NCI-H524 (cell line): ENCODE data around the gene TMEM190.

Experiments used
- DNase-seq, 2 experiments: peaks; one replicate each; lab custom pipeline; 2025; lab: John Stamatoyannopoulos, UW

TMEM190 gene

DNA sequence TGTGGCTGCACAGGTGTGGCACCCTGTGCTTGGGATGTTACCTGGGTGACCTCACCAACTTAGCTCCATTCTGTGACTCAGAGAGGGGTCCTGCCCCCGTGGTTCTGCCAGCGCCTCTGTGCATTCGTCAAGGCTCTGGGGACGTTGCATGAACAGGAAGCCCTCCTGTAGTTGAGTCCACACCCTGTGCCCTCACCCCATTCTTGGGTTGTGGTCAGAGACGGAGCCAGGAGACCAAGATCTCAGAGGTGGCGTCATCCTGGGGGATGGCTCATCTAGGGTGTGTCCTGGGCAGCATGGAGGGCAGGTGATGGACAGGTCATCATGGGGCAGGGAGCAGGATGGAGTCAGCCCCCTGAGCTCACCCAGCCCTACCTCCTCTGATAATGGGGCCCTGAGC, 24.6 kb upstream of the TMEM190 start:
- no peak for DNase-seq

DNA sequence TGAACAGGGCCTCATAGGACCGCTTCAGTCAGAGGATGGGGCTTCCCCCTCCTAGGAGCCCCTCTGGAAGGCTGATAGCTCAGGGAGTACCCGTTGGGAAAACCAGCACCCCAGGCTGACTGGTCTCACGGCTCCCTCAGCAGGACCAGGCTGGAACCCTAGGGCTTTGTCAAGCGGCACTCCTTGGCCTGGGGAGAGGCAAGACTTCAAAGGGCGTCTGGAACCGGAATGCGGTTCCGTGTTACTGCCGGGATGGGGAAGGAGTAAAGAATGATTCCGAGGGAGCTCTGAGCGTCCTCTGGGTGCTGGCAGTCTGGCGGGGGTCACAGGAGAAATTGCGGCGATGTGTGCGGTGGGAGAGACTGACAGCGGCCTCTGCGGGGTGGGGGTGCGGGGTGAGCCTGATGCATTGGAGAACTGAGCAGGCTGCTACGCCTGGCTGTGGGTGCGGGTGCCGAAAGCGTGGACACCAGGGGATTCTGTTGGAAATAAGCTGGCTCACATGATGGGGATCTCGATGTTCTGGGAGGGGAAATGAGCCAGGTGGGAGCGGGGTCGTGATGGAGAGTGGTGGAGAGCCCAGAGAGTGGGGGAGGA, 24.0 kb upstream of the TMEM190 start:
- no peak for DNase-seq

DNA sequence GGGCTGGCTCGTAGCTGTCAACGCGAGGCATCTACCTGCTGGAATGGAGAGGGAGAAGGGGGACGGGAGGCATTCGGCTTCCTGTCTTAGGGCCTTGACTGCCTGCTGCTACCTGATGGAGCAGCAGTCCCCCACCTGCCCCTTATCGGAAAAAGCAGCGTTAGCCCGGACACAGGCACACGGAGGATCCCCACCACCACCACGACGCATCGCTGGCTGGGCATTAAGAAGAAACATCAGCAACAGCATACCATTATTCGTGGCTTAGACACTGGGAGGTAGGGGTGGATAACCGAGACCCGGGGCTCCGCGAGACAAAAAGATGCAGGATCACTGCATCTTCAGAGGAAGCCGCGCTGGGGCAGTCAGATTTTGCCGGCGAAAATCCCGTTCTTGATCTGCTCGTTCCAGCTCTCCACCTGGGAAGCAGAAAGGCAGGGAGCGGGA, 23.2 kb upstream of the TMEM190 start:
- DNase-seq, result no peak

DNA sequence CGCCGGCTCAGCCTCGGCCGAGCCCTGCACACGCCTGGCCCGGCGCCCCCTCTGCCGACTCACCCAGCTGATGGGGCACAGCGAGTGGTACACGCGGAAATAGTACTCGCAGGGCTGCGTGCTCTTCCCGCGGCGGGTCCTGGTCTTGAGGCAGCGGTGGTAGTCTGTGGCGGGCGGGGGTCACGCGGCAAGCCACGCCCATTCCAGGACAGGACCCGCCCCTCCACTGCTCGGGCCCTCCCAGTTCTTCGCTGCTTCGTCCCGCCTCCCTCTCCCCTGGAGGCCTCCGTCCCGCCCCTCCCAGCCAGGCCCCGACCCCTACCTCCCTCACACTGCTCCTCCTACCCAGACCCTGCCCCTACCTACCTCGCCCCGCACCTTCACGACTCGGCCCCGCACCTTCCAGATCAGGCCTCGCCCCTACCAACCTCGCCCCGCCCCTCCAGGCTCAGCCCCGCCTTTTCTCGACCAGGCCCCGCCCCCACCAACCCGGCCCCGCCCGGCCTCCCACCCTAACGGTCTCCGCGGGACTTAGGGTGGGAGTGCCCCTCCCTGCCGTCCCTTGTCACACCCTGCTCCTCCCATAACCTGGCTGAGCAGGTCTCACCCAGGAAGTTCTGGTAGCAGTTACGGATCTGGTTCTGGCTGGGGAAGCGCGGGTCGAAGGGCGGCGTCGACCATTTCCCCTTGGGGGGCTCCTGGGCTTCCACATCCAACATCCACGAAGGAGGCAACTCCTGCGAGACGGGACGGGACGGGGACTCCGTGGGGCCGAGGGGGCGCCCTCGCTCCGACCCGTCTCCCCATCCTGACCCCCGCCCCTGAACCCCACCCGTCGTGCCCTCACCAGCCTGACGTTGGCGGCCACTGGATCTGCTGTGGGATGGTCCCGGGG, 22.6 kb upstream of the TMEM190 start:
- peak in 1 of 2 experiments; percentile 60 for DNase-seq

DNA sequence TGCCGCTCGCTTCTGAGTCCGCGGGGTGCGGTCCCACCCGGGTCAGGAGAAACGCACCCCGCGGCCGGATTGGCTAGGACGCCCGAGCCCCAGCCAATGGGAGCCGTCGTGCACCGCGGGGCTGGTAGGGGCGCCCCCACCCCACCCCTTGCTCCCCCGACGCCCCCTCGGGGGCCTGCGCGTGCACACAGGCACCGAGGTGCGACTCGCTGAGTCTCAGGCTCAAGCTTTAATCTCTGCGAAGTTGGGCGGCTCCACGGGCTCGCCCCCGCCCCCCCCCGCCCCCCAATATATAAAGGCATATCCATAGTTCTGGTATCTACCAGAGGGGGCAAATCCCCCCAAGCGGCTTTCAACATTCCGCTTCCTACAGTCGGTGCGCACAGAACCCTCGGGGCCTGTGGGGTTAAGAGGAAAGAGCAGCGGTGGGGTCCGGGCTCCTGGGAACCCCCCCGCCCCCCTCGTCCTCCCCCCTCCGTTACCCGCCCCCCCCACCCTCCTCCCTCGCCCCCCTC, 21.9 kb upstream of the TMEM190 start, which contains the start of gene COX6B2:
Gene COX6B2, minus strand, starts transcription at position 22 of the 515 bp plus-strand sequence. CDS start 198 bp downstream, outside the sequence.
- DNase-seq, result no peak

DNA sequence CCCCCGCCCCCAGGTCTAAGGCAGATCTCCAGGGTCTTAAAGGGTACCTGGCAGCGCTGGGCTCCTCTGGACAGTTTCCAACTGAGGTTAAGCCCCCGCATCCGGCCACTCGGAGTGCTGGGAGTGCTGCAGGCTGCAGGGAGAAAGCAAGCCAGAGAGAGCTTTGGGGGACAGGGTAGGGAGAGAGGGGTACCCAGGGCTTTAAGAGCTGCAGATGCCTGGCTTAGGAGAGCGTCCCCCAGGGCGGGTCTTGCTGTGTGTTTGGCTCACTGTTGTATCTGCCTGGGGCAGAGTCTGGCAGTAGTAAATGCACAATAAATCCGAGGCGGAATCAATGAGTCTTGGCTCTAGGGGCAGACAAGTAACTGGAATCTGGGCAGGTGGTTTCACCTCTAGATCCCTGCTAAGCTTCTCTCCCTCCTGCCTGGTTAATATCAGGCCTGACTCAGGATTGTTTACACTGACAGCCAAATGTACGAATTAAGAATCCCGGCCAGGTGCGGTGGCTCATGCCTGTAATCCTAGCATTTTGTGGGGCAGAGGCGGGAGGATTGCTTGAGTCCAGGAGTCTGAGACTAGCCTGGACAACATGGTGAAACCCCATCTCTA, 21.3 kb upstream of the TMEM190 start:
- peak in 1 of 2 experiments; percentile 25 for DNase-seq

DNA sequence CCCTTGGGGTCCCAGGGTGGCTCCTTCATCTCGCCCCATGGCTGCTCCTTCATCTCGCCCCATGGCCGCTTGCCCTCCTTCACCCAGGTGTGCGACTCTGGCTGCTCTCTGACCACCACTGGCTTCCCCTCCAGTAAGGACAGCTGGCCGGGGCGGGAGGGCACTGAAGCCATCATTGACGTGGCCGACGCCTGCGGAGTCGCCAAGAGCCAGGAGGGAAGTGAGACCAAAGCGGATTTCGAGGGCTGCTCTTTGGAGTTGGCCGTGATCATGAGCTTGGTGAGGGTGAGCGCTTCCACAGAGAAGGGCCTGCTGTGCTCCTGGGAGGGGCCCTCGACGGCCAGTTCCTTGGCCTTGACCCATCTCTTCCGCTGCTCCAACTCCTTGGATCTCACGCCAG, 18.1 kb upstream of the TMEM190 start:
- DNase-seq, result no peak

DNA sequence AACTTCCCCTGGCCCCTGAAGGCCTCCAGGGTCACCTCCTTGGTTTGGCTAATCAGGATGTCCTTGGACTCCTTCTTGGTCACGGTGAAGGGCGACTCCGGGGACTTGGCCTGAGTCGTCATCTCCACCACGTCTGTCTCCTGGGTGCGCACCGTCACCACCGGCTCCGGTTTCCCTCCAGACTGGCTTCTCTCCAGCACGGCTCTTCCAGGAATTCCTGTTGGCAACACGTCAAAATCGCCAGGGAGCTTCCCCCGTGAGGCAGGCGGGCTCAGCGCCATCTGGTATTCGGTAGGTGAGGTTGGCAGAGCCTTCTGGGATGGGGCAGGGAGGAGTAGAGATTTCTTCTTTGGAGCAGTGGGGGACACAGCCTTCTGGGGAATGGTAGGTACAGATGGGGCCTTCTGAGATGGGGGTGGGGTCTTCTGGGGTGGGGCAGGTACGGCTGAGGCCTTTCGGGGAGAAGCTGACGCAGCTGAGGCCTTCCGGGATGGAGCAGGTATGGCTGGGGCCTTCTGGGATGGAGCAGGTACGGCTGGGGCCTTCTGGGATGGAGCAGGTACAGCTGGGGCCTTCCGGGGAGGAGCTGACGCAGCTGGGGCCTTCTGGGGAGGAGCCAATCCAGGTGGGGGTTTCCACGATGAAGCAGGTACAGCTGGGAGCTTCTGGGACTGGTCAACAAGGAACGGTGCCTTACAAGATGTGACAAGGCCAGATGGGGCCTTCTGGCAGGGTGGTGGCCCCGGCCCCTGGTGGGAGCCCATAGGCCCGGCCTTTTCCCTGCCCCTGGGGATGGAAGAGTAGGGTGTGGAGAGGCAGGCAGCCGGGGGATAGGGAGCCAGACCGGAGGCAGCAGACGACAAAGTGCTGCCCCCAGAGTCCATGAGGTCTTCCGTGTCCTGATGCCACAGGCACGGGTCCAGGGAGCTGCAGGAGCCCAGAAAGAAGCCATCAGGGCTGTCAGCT, 17.4 kb upstream of the TMEM190 start:
- peak; percentile 73 to 89 for DNase-seq

DNA sequence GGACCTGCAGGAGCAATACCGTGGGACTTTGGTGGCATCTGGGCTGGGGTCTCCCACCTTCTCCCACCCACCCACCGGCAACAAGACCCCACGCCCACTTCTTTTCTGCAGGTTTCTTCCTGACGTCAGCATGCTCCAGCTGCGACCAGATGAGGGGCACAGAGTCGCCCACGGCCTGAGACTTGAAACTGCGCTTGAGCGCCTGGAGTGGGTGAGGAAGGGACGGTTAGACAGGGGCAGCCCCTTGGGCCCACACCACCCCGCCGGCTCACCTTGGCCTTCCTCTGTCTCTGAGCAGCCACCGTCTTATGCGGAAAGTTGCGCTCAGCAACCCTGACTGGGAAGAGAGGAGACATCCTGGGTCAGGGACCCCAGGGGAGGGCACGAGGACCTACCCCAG, 15.7 kb upstream of the TMEM190 start:
- DNase-seq, result no peak

DNA sequence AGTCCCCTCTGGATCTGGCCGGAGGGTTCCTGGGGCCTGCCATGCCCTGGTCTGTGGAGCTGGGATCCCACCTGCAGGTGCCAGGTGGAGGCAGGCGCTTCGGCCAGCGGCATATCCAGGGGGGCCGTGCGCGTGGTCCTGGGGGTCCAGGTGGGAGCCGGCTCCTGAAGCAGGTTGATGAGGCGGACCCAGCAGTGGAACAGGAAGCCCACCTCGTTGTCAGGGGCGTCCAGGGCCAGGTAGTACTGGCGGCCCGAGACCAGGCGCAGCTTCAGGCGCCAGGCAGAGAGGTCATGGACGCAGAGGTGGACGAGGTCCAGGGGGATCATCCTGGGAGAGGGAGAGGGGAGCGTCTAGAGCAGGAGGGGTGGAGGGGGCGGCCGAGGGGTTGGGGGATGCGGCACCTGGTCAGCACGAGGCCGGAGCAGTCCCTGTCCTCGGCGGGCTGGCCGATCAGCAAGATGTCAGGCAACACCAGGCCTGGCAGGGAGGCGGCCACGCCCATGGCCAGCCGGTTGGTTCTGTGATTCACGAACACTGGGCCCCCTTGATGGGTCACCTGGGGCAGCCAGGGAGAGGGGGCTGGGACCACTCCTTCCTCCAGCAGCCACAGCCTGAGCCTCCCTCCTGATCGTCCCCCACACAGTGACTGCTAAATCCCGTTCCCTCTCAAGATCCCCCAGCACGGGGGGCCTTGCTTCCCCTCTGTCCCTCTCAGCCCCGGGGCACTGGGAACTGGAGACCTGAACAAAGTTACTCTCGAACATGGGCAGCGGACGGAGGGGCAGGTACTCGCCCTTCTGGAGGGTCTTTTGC, 14.2 kb upstream of the TMEM190 start:
- DNase-seq, result no peak

DNA sequence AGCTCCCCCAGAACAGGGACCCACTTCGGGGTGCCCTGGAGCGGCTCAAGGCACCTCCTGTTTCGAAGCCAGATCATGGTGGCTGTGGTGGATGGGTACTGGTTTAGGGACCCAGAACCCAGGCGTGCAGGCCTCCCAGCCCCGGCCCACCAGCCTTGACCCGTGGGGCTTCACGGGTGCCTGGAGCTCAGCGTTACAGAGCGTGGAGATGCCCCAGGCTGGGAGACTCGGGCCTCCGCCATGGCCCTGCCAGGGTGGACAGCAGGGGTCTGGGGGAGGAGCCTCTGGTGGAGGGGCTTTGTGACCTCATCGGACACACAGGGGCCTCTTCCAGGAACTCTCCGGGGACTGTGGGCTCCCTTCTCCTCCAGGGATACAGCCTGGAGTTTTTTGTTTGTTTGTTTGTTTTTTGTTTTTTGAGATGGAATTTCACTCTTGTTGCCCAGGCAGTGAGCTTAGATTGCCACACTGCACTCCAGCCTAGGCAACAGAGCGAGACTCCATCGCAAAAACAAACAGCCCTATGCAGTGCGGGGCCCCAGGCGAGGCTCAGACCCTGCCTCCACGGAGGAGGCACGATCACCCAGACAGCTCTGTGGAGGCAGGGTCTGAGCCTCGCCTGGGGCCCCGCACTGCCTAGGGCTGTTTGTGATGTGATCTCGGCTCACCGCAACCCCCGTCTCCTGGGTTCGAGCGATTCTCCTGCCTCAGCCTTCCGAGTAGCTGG, 13.5 kb upstream of the TMEM190 start, which contains the start of gene GARIN5B:
Gene GARIN5B, minus strand, starts transcription at position 271 of the 727 bp plus-strand sequence. Its CDS starts 194 bp downstream, at position 77.
- DNase-seq, result no peak

DNA sequence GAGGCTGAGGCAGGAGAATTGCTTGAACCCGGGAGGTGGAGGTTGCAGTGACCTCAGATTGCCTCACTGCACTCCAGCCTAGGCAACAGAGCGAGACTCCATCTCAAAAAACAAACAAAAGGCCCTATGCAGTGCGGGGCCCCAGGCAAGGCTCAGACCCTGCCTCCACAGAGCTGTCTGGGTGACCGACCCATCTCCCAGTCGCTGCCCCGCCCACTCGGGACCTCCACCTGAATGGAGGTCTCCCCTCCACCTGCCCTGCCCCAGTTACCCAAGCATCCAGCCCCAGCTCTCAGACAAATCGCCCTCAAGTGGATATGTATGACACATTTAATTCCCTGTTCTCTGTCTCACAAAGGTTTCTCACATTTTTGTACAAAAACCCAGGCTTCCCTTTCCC, 11.4 kb upstream of the TMEM190 start:
- DNase-seq, result no peak

DNA sequence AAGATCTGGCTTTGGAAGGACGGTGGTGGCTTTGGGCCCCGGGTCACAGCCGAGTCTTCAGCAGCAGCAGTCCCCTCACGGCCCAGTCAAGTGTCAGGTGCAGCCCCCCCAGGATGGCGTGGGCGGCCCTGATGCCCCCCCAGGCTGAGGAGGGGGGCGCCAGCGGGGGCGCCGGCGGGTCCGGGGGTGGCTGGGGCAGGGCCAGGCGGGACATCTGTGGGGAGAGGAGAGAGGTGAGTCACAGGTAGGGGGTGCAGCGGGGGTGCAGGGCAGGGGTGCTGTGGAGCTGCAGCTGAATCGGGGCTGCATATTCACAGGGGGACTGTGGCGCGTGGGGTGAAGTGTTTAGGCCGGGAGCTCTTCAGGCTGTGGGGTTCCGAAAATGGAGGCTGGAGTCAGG, 10.7 kb upstream of the TMEM190 start:
- DNase-seq, result no peak

DNA sequence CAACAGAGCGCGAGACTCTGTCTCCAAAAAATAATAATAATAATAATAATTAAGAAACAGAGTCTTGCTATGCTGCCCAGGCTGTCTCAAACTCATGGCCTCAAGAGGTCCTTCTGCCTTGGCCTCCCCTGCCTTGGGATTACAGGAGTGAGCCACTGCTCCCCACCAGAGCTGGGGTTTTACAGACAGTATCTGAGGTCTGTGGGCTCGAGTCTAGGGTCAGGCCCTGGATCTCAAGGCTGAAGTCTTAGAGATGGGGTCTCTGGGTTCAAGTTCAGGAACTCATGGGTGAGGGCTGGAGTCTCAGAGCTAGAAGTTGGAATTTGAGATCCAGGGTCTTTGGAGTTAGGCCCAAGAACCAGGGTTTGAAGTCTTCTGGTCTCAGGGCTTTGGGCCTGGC, 9.8 kb upstream of the TMEM190 start:
- no peak for DNase-seq

DNA sequence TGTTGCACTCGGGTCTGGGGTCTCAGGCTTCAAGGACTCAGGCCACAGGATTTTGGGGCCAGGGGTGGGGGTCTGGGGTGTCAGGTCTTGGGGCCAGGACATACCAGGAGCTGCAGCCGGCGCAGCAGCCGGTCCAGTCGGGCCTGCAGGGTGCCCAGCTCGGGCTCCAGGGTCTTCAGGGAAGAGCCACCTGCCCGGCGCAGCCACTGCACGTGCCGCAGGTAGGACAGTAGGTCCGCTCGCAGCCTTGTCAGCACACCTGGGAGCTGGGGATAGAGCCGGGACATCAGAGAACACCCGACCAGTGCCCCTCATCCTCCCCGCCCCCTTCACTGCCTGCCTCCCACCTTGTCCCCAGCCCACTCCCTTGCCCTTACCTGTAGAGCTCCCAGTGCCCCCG, 8.5 kb upstream of the TMEM190 start:
- no peak for DNase-seq

DNA sequence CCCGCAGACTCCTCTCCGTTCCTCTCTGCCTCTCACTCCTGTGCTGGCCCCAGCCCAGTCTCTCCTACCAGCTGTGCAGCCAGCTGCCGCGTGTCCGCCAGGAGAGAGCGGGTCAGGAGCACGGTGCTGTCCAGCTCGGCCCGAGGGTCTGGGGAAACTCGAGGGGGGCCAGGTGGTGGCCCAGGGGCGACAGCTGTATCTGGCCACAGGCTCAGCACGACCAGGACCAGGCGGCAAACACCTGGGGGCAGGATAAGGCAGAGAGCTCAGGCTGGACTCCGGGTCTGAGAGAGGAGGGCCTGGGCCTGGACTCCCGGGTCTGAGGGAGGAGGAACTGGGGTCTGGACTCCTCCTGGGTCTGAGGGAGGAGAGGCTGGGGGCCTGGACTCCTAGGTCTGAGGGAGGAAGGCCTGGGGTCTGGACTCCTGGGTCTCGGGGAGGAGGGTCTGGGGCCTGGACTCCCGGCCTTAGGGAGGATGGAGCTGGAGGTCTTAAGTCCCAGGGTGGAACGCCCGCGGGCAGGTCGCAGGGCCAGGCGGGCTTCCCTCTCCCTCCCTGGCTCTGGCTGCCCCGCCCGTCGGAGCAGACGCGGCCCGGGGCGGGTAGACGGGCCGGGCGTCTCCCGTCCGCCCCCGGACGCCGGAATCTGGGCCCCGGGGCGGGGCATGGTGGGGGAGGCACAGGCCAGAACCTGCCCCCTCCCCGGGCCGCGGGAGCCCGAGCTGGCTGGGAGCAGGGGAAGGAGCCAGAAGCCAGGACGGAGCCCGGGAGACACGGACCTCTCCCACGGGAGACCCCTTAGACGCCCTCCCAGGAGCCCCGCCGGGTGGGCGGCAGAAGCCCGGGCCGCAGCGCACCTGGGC, 7.7 kb upstream of the TMEM190 start:
- peak in 1 of 2 experiments; percentile 41 for DNase-seq

DNA sequence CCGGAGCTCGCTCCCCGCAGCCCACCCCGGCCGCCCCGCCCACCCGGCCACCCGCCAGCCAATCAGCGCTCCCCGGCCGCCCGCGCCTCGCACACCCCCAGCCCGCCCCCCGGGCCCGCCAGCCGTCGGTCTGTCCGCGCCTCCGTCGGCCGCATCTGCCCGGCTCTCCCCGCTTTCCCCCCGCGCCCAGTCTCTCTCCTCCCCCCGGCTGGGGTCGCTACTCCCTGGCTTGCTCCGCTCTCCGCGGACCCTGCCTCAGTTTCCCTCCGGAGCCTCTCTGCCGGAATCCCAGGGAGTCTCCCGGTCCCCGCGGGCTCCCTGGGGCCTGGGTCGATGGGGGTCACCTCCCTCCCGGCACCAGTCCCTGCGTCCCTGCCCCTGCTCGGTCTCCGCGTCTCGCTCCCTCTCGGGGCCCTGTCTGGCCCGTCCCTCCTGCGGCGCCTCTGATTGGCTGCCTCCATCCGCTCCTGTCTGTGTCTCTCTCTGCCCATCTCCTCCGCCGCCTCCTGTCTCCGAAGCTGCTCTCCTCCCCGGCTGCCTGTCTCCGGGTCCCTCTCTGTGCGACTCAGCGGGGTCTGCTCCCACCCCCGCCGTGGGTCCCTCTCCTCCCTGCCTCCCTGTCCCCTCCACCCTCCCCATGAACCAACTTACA, 6.8 kb upstream of the TMEM190 start:
- DNase-seq, result peak; percentile 62 to 85

DNA sequence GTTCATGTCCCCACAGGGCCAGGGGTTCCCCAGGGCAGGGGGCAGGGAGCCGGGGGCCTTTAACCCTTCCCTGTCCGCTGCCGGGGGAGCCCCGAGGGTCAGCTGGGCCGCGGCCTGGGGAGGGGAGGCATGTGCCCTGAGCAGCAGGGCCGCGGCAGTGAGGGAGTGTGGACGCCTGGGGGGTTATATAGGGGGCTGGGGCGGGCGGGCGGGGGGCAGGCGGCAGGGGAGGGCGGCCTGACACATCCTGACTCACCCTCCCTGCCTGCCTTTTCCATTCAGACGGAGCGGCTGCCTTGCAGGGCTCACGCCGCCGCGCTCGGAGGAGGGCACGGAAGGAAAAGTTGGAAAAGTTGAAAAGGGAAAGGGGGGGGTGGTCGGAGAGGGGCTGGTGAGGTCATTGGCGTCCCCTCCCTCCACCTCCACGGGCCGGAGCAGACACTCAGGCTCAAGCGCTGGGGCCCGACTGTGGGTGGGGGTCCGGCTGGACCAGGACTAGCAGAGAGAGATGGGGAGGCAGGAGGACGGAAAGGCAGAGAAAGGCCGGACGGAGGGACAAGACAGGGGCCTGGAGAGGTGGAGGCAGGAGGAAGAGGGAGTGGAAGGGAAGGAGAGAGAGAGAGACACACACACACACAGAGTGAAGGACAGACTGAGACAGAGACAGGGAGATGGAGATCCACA, 6.2 kb upstream of the TMEM190 start, which contains the start of gene IL11:
Gene IL11, minus strand, starts transcription at position 159 of the 684 bp plus-strand sequence. Its CDS starts 153 bp downstream, at position 6.
- no peak for DNase-seq
